ENCODE measurements around the gene TMEM30A. TPM values are rescaled to one million over a fixed set of nuclear protein-coding genes. Genes with fewer than 3 reads are reported as not detected.

TMEM30A gene
- total and polyA plus RNA-seq, 4 donors, result 33.3 to 71.0 (median 45.4) TPM

DNA sequence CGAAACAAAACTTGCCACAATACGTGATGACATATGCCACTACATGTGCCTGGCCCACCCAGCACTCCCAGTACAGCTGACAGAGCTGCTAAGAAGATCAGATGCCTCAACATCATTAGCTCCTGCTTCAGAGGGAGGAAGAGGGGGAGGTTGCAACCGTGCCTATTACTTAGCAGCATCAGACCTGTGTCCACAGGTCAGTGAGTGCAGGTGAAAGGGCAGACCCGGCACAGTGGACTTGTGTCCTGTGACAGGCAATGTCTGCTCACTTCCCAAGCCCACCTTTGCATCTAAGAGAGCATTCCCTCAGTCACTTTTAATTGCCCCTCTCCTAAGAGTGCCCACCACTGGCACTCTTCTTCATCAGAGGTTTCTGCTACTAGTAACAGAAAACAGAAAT lies 69.3 kb downstream of the TMEM30A start:
- no peak for DNase-seq (ENCODE audit: low spot score)
- no peak for TF ChIP-seq HNF4G (IDR thresholded peaks at IDR 0.05)
- TF ChIP-seq ZBTB33 (IDR thresholded peaks at IDR 0.05), result no peak
- TF ChIP-seq YY1 (IDR thresholded peaks at IDR 0.05), result no peak
- TF ChIP-seq NR2F2 (IDR thresholded peaks at IDR 0.05), result no peak
- TF ChIP-seq EGR1 (IDR thresholded peaks at IDR 0.05; ENCODE audit: low read depth in 2 of 2), result no peak
- TF ChIP-seq REST (IDR thresholded peaks at IDR 0.05), result no peak
- TF ChIP-seq GABPA (IDR thresholded peaks at IDR 0.05 in 1 of 2, conservative IDR thresholded peaks at IDR 0.05 in 1 of 2), result no peak
- no peak for TF ChIP-seq RAD21 (IDR thresholded peaks at IDR 0.05)
- peak; percentile 12 for TF ChIP-seq SP1 (IDR thresholded peaks at IDR 0.05)
- TF ChIP-seq HNF4A (conservative IDR thresholded peaks at IDR 0.05), result peak; percentile 55 to 62
- TF ChIP-seq ATF3 (IDR thresholded peaks at IDR 0.05), result no peak
- TF ChIP-seq JUND (IDR thresholded peaks at IDR 0.05), result no peak
- TF ChIP-seq FOXA2 (IDR thresholded peaks at IDR 0.05), result no peak
- no peak for TF ChIP-seq FOXA1 (IDR thresholded peaks at IDR 0.05)
- TF ChIP-seq TAF1 (conservative IDR thresholded peaks at IDR 0.05), result no peak
- TF ChIP-seq, protein P1, sequence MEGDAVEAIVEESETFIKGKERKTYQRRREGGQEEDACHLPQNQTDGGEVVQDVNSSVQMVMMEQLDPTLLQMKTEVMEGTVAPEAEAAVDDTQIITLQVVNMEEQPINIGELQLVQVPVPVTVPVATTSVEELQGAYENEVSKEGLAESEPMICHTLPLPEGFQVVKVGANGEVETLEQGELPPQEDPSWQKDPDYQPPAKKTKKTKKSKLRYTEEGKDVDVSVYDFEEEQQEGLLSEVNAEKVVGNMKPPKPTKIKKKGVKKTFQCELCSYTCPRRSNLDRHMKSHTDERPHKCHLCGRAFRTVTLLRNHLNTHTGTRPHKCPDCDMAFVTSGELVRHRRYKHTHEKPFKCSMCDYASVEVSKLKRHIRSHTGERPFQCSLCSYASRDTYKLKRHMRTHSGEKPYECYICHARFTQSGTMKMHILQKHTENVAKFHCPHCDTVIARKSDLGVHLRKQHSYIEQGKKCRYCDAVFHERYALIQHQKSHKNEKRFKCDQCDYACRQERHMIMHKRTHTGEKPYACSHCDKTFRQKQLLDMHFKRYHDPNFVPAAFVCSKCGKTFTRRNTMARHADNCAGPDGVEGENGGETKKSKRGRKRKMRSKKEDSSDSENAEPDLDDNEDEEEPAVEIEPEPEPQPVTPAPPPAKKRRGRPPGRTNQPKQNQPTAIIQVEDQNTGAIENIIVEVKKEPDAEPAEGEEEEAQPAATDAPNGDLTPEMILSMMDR (IDR thresholded peaks at IDR 0.05; ENCODE audit: low read depth, low read length, missing input control), result no peak
- TF ChIP-seq RXRA (IDR thresholded peaks at IDR 0.05), result peak in 1 of 2 donors; percentile 27
- H3K9me3 ChIP-seq (ENCODE audit: control insufficient read depth in 4 of 4, low read length in 3 of 4), result no peaks in the 10 kb centered on the region
- no peak overlapping the region for H3K4me3 ChIP-seq (ENCODE audit: low read depth in 1 of 3, low read length in 3 of 3)
- H3K27ac ChIP-seq (ENCODE audit: low read depth in 1 of 2, low read length in 2 of 2), result no peak overlapping the region
- no peaks in the 10 kb centered on the region for H3K36me3 ChIP-seq (ENCODE audit: control insufficient read depth in 4 of 4, insufficient read depth in 3 of 4, low read depth in 1 of 4, low read length in 3 of 4)
- no peak overlapping the region for H3K9ac ChIP-seq (ENCODE audit: low read depth in 1 of 2, low read length in 2 of 2)
- WGBS, result 63% methylated on average over 4 of the region's 4 CpGs
- peaks cover 0 to 11% (median 7%) of the 10 kb centered on the region in 4 donors for H3K4me1 ChIP-seq (ENCODE audit: control insufficient read depth in 4 of 4, insufficient read depth in 4 of 4, low read length in 3 of 4)
- H3K27me3 ChIP-seq (ENCODE audit: control insufficient read depth in 4 of 4, insufficient read depth in 4 of 4, low read length in 3 of 4), result no peaks in the 10 kb centered on the region

- Histone ChIP-seq H3K9me3 (ENCODE audit: control insufficient read depth in 4 of 4, low read length in 3 of 4) (no peaks in the 10 kb centered on the region), H3K27ac (ENCODE audit: low read depth in 1 of 2, low read length in 2 of 2) (no peak overlapping the region), H3K27me3 (ENCODE audit: control insufficient read depth in 4 of 4, insufficient read depth in 4 of 4, low read length in 3 of 4) (no peaks in the 10 kb centered on the region), H3K36me3 (ENCODE audit: control insufficient read depth in 4 of 4, insufficient read depth in 3 of 4, low read depth in 1 of 4, low read length in 3 of 4) (no peaks in the 10 kb centered on the region), H3K4me3 (ENCODE audit: low read depth in 1 of 3, low read length in 3 of 3) (no peak overlapping the region), H3K9ac (ENCODE audit: low read depth in 1 of 2, low read length in 2 of 2) (no peak overlapping the region), H3K4me1 (ENCODE audit: control insufficient read depth in 4 of 4, insufficient read depth in 4 of 4, low read length in 3 of 4) (peaks cover 0 to 12% (median 9%) of the 10 kb centered on the region in 4 donors)
- TF ChIP-seq, protein P1 (IDR thresholded peaks at IDR 0.05; ENCODE audit: low read depth, low read length, missing input control), result no peak
- TF ChIP-seq MAX (IDR thresholded peaks at IDR 0.05) (no peak), FOXA2 (IDR thresholded peaks at IDR 0.05) (no peak), SP1 (IDR thresholded peaks at IDR 0.05) (no peak), HNF4G (IDR thresholded peaks at IDR 0.05) (no peak), EGR1 (IDR thresholded peaks at IDR 0.05; ENCODE audit: low read depth in 2 of 2) (no peak), GABPA (IDR thresholded peaks at IDR 0.05 in 1 of 2, conservative IDR thresholded peaks at IDR 0.05 in 1 of 2) (no peak), NR2F2 (IDR thresholded peaks at IDR 0.05) (no peak), RAD21 (IDR thresholded peaks at IDR 0.05) (no peak), JUND (IDR thresholded peaks at IDR 0.05) (no peak), ATF3 (IDR thresholded peaks at IDR 0.05) (no peak), TAF1 (conservative IDR thresholded peaks at IDR 0.05) (no peak), YY1 (IDR thresholded peaks at IDR 0.05) (no peak), ZBTB33 (IDR thresholded peaks at IDR 0.05) (no peak), HNF4A (conservative IDR thresholded peaks at IDR 0.05) (no peak)
- no peak for DNase-seq (ENCODE audit: low spot score)
- 89% methylated on average over 2 of the region's 2 CpGs for WGBS
These were observed 70.9 kb downstream of the TMEM30A start for GRCh38 chr6:75213732-75214131.

All from liver (tissue), 9 donors.